Umbilical cord (tissue), 2 donors: ENCODE measurements around the gene CCL14. TPM values are rescaled to one million over a fixed set of nuclear protein-coding genes. Genes with fewer than 3 reads are reported as not detected.

Experiments used
- DNase-seq: peaks from one replicate; pipeline ENCODE4 v3.0.0-alpha.2; 2015; ENCODE audit warnings: low spot score
- total RNA-seq: library from RNA; depleted of rRNA; stranded (reverse); fragments of >200 nt; gene quantifications from one replicate; pipeline ENCODE4 v1.2.3, GENCODE V29; 2014; ENCODE audit warnings: low replicate concordance; ENCODE audit not compliant: insufficient read depth

Gene CCL14
- total RNA-seq, 1 donor from 2014 or later: 4.1 TPM

DNA sequence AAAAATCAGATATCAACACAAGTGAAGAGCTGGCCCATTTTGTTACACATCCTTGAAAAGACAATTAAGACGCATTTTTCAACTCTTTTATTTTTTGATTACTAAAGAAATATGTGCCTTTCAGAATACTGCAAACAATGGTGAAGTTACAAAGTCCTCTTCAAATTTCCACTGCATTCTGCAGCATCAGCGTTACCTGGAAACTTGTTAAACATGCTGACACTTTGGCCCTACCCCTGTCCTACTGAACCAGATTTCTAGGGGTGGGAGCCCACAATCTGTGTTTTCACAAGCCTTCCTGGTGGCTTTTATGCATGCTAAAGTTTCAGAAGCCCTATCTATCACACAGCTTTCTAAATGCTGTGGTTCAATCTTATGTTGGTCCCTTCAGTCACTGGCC is 4.5 kb upstream of the CCL14 start:
- no peak for DNase-seq

GRCh38 chr17:35988164-35988563 is 1.6 kb upstream of the CCL14 start:
- no peak for DNase-seq

GRCh38 chr17:35984140-35984539 is 2.4 kb downstream of the CCL14 start:
- DNase-seq: no peak

DNA sequence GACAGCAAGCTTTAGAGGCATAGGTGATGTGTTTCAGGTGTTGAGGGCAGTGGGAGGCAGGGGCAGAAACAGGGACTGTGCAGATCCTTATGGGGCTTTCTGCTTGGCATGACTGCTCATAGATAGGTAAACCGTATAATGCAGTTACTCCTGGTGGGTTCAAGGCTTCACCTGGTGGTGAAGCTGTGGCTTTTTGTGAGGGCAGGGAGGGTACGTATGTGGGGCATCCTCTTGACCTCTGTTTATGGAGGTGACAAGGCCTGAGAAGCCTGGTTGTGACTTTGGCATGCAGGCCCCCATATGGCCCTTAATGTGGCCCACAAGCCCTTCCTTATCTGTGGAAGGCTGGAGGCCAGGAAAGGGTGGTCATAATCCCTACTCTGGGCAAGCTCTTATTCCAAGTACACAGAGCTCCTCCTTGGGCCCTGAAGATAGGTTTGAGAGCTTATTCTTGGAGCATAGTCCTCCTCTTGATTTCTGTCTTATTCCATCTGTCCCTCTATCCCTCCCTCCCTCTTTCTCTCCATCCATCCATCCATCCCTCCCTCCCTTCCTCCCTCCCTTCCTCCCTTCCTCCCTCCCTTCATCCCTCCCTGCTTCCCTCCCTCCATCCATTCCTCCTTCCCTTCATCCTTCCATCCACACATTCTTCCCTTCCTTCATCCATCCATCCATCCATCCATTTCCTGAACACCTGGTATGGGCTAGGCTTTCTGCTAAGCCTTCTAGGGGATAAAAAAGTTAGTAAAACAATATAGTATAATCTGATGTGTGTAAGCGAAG is 3.9 kb downstream of the CCL14 start:
- DNase-seq: no peak

GRCh38 chr17:35981908-35982330 is 4.6 kb downstream of the CCL14 start:
- DNase-seq: no peak

DNA sequence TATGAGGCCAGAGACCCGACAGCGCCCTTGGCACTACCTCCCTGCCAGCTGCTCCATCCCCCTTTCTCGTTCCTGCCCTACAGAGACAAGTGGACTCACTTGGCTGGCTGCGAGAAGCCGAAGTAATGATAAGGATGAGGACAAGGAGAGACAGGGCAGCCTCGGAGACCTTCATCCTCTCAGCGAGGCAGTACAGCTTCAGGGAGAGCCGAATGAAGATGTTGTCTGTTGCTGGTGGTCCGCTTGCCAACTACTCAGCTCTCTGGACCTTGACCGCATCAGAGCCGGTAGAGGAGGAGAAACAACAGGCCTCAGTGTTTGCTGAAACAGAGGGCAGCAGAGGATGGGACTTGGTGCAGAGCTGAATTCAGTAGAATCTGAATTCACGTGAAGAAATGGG is 5.3 kb downstream of the CCL14 start, which contains the start of gene CCL16:
CCL16 (minus strand) TSS at position 252 of the 400 bp plus-strand sequence; CDS start at position 175, 77 bp downstream.
- DNase-seq: no peak

DNA sequence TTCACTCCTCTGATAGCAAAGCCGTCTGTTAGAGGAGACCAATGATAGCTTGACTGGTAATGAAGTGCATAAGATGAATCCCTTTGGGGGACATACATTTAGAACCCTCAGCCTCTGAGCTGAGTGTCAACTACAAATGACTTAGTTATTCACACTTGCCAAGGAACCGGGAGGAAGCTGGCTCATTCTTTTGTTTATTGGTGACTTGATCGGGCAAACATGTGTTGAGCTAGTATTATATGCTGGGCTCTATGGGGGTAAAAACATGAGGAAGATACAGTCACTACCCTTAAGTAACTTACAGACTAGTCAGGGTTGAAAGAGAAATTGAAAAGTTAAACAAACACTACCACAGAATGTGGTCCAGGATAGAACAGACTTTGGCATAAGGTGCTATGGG is 8.2 kb downstream of the CCL14 start:
- DNase-seq: no peak

DNA sequence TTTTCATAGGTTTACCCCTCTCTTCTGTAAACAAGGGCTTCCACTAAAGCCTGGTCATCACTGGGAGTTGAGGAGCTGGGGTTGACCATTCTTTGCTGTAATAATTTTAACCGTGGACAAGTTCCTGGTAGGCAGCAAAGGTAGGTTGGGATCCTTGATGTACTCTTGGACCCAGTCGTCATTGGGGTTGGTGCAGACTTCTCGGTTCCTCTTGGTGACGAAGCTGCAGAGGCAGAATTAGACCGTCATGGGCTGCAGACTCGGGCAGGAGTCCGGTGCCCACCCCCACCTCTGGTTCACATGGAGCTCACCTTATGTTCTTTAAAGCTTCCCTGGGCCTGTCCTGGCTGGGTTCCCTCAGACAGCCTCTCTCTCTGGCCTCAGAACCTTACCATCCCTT is 9.0 kb downstream of the CCL14 start:
- DNase-seq: no peak

GRCh38 chr17:35973333-35974260 is 12.9 kb downstream of the CCL14 start:
- DNase-seq: no peak

DNA sequence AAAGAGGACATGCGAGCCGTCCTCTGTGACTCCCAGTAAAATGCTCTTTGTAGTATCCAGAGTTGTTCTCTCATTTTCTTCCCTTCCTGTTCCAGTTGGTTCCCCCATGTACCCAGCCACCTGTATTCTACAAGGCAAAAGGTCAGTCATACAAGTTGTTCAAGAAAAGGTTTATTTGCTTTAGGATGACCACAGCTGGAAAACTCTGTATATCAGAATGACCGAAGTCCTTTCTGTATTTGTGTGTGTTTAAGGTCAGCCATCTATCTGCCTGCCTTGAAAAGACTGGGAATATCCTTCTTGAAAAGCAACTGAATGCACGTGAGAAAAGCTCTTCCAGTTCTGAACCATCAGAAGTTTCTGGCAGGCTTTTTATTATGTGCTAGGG is 13.6 kb downstream of the CCL14 start:
- DNase-seq: no peak

DNA sequence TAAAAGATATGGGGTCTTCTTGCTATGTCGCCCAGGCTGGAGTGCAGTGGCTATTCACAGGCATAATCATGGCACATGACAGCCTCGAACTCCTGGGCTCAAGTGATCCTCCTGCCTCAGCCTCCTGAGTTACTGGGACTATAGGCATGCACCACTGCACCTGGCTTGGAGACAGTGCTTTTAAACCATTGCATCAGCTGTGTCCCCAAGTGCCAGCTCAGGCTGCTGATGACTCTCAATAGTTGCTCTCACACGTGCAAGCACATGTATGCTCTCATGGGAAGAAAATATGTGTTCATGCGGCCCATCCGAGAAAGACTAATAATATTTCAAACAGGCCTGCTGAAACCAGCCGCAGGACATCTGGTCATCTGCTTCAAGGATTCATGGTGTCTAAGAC is 14.0 kb downstream of the CCL14 start:
- DNase-seq: no peak

DNA sequence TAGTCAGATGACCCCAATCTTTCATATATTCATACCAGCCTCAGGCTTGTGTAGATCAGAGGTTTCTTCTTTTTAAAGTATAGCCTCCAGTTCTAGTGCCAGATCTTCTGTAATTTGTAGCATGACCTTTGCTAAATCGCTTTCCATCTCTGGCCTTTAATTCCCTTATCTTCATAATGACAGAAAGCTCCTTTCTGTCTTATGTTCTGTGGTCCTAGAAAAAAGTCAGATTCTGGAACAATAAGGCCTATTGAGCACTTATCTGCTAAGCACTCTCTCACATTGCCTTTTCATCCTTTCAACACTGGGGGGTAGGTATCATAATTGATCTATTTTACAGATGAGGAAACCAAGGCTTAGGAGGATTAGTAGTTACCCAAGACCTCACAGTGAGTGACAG is 14.5 kb downstream of the CCL14 start:
- DNase-seq: no peak

DNA sequence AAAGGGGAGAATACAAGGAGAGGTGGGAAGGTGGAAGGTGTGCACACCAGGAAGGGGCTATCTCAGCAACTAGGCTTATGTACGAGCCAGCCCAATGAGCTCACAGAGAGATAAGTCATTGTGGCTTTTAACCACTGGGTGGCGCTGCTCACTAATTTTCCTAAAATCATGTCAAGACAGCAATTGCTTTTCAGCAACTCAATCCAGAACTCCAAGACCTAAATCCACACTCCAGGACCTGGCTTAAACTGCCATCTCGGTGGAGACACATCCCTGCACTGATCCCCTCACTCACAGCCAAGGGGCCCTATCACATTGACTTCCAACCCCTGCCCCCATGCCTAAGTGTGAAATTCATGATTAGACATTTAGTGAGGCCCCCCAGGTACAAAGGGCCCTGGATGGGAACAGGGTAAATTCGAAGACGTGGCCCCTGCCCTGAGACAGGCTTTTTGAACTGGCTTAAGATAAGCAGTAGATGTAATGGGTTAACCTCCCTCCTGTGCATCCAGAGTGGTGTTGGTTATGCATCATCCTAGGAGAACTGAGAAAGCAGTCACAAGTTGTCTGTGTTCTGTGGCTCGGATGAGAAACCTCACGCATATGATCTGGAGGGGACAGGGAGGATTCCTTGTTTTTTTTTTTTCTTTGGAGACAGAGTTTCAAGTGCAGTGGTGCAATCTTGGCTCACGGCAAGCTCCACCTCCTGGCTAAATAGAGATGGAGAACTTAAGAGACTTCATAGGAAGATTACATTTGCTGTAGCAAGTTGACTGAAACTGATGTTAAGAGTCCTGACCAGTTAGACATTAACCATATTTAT is 16.8 kb downstream of the CCL14 start:
- DNase-seq: peak; percentile 87

GRCh38 chr17:35968520-35969054 is 17.9 kb downstream of the CCL14 start:
- no peak for DNase-seq

DNA sequence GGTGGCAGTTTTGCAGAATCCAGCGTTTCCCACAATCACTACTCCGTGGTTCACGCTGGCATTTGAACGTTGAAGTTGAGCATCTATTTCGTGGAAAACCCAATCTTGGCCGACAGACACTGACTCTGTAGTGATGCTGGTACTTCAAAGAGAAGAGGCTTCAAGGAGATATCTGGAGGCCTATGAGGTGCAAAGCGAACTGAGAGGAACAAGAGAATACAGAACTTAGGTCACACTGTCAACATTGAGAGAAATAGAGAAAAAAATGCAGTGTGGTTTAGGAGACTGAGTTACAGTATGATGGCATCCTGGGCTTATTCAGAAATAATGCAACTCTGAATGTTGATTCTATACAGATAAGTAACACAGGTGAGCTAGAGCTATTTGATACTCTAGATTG is 21.3 kb downstream of the CCL14 start:
- no peak for DNase-seq

- no peak for DNase-seq
These were observed 22.9 kb downstream of the CCL14 start for GRCh38 chr17:35963663-35964062.

DNA sequence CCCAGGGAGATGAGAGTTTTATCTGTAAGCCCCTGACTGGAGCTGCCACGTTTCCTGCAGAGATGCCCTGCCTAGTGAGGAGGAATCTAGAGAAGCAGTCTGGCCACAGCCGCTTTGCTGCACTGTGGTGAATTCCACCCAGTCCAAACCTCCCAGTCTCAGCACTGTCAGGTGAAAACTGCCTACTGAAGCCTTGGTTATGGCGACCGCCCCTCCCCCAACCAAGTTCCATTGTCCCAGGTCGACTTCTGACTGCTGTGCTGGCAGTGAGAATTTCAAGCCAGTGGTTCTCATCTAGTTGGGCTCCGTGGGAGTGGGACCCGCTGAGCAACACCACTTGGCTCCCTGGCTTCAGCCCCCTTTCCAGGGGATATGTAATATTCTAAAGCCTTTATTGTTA is 32.8 kb downstream of the CCL14 start:
- no peak for DNase-seq

DNA sequence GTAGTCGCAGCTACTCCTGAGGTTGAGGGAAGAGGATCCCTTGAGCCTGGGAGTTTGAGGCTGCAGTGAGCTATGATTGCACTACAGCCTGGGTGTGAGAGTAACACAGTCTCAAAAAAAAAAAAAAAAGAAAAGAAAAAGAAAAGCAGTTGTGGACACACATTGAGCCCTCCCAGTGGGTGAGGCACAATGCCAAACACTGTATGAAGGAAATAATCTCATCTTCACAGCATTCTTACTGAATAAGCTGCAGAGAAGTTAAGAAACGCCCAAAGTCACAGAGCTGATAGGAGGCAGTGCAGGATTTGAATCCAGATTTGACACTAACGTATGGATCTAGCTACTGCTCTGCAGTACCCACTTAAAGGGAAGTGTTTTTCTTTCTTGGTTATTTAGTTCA is 37.1 kb downstream of the CCL14 start:
- no peak for DNase-seq

DNA sequence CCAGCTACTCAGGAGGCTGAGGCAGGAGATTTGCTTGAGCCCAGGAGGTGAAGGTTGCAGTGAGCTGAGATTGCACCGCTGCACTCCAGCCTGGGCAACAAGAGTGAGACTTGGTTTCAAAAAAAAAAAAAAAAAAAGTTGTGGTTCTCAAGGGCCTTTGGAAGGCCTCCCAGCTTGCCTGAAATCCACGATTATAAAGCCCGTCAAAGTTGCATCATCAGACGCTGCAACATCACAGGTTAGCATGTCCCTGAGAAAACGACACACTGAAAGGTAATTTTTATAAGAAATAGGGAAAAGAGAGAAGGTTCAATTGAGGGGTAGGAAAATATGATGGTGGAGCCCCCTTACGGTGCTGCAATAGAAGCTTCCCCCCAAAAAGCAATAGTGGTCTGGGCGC is 38.4 kb downstream of the CCL14 start:
- no peak for DNase-seq

DNA sequence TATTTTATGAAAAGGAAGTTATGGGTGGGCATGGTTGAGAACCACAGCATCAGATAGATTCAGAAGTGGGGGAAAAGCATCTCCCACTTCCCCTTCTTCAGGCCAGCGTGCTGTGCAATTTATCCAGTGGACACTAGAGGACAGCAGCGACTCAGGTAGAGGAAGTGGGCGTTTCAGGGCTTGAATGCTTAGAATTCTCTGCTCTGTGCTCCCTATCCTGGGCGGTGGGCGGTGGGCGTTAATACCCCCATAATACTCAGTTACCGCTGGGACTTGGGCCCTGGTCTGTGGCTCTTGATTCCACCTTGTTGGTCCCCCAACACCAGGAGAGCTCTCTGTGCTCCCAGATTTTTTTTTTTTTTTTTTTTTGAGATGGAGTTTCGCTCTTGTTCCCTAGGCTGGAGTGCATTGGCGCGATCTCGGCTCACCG is 39.4 kb downstream of the CCL14 start:
- DNase-seq: peak; percentile 57

DNA sequence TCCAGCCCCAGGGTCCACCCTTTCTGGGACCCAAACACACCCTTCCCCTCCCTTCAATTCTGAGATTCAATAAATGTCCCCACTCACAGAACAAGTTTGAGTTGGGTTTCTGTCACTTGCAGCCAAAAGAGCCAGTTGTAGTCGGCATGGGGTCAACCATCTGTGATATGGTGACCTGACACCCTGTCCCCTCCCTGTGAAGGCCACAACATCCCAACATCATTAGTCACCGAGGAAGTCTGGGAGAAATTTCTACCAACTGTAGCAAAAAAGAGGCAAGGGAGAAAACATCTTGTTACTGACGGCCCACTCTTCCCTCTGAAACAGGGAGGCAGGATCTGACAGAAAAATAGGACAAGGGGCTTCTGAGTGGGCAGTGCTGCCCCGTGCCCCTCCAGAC is 42.4 kb downstream of the CCL14 start:
- no peak for DNase-seq

- DNase-seq: no peak
These were observed 43.0 kb downstream of the CCL14 start, which contains the start of gene LYZL6 for GRCh38 chr17:35943537-35943936. TSS of gene LYZL6 (minus strand) at chr17:35943713. CDS start at chr17:35939356, 4,357 bp downstream.
